Neural progenitor cell (in vitro differentiated cells): ENCODE measurements around the gene TRIM28.

ENCODE experiments used
- CTCF ChIP-seq: fragments of 200-600 bp; sonication (generic); IDR thresholded peaks from 2 replicates; pipeline ENCODE4 v1.5.1; 2017; ENCODE audit warnings: antibody characterized with exemption, mild to moderate bottlenecking
- EZH2phosphoT487 ChIP-seq: fragments of 200-600 bp; sonication (generic); IDR thresholded peaks from 2 replicates; pipeline ENCODE4 v1.6.1; 2017; ENCODE audit warnings: antibody characterized with exemption

GRCh38 chr19:58548859-58549663 is 5.2 kb downstream of the TRIM28 start:
- TF ChIP-seq CTCF = no peak
- TF ChIP-seq EZH2phosphoT487 = no peak
